ENCODE results near the gene INPP4B.

Gene INPP4B

GRCh38 chr4:142465526-142465925, 380.6 kb downstream of the INPP4B start:
- no peak for DNase-seq (ENCODE audit: low spot score)

- no peak for DNase-seq (ENCODE audit: low spot score)
Measured at GRCh38 chr4:142463206-142463605, 382.9 kb downstream of the INPP4B start.

- DNase-seq (ENCODE audit: low spot score), result no peak
Measured at GRCh38 chr4:142452161-142452855, 393.8 kb downstream of the INPP4B start.

GRCh38 chr4:142449771-142450373, 396.2 kb downstream of the INPP4B start:
- DNase-seq (ENCODE audit: low spot score), result no peak

- DNase-seq (ENCODE audit: low spot score), result no peak
Measured at GRCh38 chr4:142447009-142447408, 399.1 kb downstream of the INPP4B start.

GRCh38 chr4:142443469-142443868, 402.6 kb downstream of the INPP4B start:
- no peak for DNase-seq (ENCODE audit: low spot score)

GRCh38 chr4:142440093-142440492, 406.0 kb downstream of the INPP4B start:
- no peak for DNase-seq (ENCODE audit: low spot score)

- DNase-seq (ENCODE audit: low spot score), result no peak
Measured at GRCh38 chr4:142435599-142436235, 410.4 kb downstream of the INPP4B start.

GRCh38 chr4:142434519-142435224, 411.4 kb downstream of the INPP4B start:
- DNase-seq (ENCODE audit: low spot score), result no peak

- DNase-seq (ENCODE audit: low spot score), result no peak
Measured at GRCh38 chr4:142428715-142429114, 417.4 kb downstream of the INPP4B start.

- no peak for DNase-seq (ENCODE audit: low spot score)
Measured at GRCh38 chr4:142427456-142427855, 418.6 kb downstream of the INPP4B start.

- DNase-seq (ENCODE audit: low spot score), result no peak
Measured at GRCh38 chr4:142423861-142424260, 422.2 kb downstream of the INPP4B start.

GRCh38 chr4:142420311-142421095, 425.6 kb downstream of the INPP4B start:
- no peak for DNase-seq (ENCODE audit: low spot score)

GRCh38 chr4:142419712-142420111, 426.4 kb downstream of the INPP4B start:
- no peak for DNase-seq (ENCODE audit: low spot score)

- no peak for DNase-seq (ENCODE audit: low spot score)
Measured at GRCh38 chr4:142418697-142419096, 427.4 kb downstream of the INPP4B start.

GRCh38 chr4:142416711-142417275, 429.3 kb downstream of the INPP4B start:
- DNase-seq (ENCODE audit: low spot score), result no peak

GRCh38 chr4:142416121-142416520, 430.0 kb downstream of the INPP4B start:
- DNase-seq (ENCODE audit: low spot score), result no peak

- no peak for DNase-seq (ENCODE audit: low spot score)
Measured at GRCh38 chr4:142414366-142414990, 431.6 kb downstream of the INPP4B start.

- DNase-seq (ENCODE audit: low spot score), result no peak
Measured at GRCh38 chr4:142413485-142413884, 432.6 kb downstream of the INPP4B start.

GRCh38 chr4:142411993-142412392, 434.1 kb downstream of the INPP4B start:
- no peak for DNase-seq (ENCODE audit: low spot score)

GRCh38 chr4:142408003-142408441, 438.1 kb downstream of the INPP4B start:
- DNase-seq (ENCODE audit: low spot score), result no peak
